Endothelial cell of umbilical vein (primary cell): ENCODE data around the gene ARL3. TPM values are rescaled to one million over a fixed set of nuclear protein-coding genes. Genes with fewer than 3 reads are reported as not detected.

ENCODE experiments used
- BruUV-seq: library from RNA; stranded (reverse); fragments of 400-500 nt; replicated peaks from 2 replicates; lab custom pipeline; 2021; lab: Mats Ljungman, UMichigan
- CTCF ChIA-PET: fragments of 300-600, 350-600 bp; sonication (Branson Sonifier 250); formaldehyde crosslinking; loops from one replicate; lab custom pipeline; 2021; ENCODE audit warnings: antibody characterized with exemption, inconsistent platforms; lab: Charles Lee
- POLR2A ChIA-PET: fragments of 300-600, 350-600 bp; sonication (Branson Sonifier 250); formaldehyde crosslinking; loops from one replicate; lab custom pipeline; 2021; ENCODE audit warnings: antibody characterized with exemption, inconsistent platforms; lab: Charles Lee
- DNase-seq: peaks from one replicate; pipeline ENCODE4 v3.0.0-alpha.2; 2011; ENCODE audit warnings: low read depth, low spot score
- FAIRE-seq: peaks from 2 replicates; lab custom pipeline; 2011; peaks lifted over from hg19 to GRCh38; lab: Jason Lieb, UNC
- H2AFZ ChIP-seq: 2 replicates; pipeline ENCODE4 v1.6.0; 2012; ENCODE audit warnings: low read depth, low read length, control low read depth, inconsistent platforms
- H3K27ac ChIP-seq: 2 replicates; pipeline ENCODE4 v1.5.1; 2011; ENCODE audit warnings: low read depth, mild to moderate bottlenecking, control low read depth, low read length, moderate library complexity; ENCODE audit not compliant: insufficient read depth
- H3K27me3 ChIP-seq, 2 experiments: 2 replicates each; pipeline versions ENCODE4 v1.6.0 to v1.6.1; 2011; ENCODE audit warnings: low read length in 2 of 2, mixed read lengths in 1 of 2; ENCODE audit not compliant: control insufficient read depth in 2 of 2, insufficient read depth in 2 of 2
- H3K36me3 ChIP-seq, 2 experiments: 2 replicates in 1 of 2; 3 replicates in 1 of 2; pipeline ENCODE4 v1.5.1; 2011; ENCODE audit warnings: low read length in 2 of 2, mild to moderate bottlenecking in 1 of 2, moderate library complexity in 1 of 2; ENCODE audit not compliant: control insufficient read depth in 2 of 2, insufficient read depth in 2 of 2; ENCODE audit errors: extremely low read depth in 1 of 2
- H3K4me1 ChIP-seq: 3 replicates; pipeline ENCODE4 v1.5.1; 2011; ENCODE audit warnings: mild to moderate bottlenecking, low read length; ENCODE audit not compliant: control insufficient read depth, insufficient read depth; ENCODE audit errors: extremely low read depth
- H3K4me2 ChIP-seq: 2 replicates; pipeline ENCODE4 v1.6.1; 2011; ENCODE audit warnings: low read length, control low read depth, mixed read lengths; ENCODE audit not compliant: insufficient read depth
- H3K4me3 ChIP-seq, 3 experiments: fragments of 200-600 bp in 1 of 3; sonication (generic), shearing (Covaris generic) in 1 of 3; replicated peaks in 1 of 3; 2 replicates each; pipeline ENCODE4 v1.5.1; 2011 to 2016; ENCODE audit warnings: control low read depth in 3 of 3, low read length in 3 of 3, mild to moderate bottlenecking in 2 of 3, inconsistent platforms in 1 of 3, low read depth in 1 of 3, moderate library complexity in 1 of 3; ENCODE audit not compliant: insufficient read depth in 1 of 3
- H3K79me2 ChIP-seq: 2 replicates; pipeline ENCODE4 v1.6.0; 2012; ENCODE audit warnings: low read length, inconsistent platforms; ENCODE audit not compliant: control insufficient read depth, insufficient read depth
- H3K9ac ChIP-seq: replicated peaks from 2 replicates; pipeline ENCODE3; 2011; ENCODE audit warnings: low read length, control low read depth; ENCODE audit not compliant: insufficient read depth; ENCODE audit errors: extremely low read depth
- H3K9me1 ChIP-seq: replicated peaks from 3 replicates; pipeline ENCODE4 v1.6.0; 2011; ENCODE audit warnings: mild to moderate bottlenecking, low read length; ENCODE audit not compliant: control insufficient read depth, insufficient read depth; ENCODE audit errors: extremely low read depth
- H3K9me3 ChIP-seq: replicated peaks from 2 replicates; pipeline ENCODE4 v1.5.1; 2012; ENCODE audit warnings: low read length, inconsistent platforms; ENCODE audit not compliant: control insufficient read depth, insufficient read depth
- H4K20me1 ChIP-seq: replicated peaks from 2 replicates; pipeline ENCODE3; 2011; ENCODE audit warnings: mild to moderate bottlenecking, low read length; ENCODE audit not compliant: control insufficient read depth, insufficient read depth; ENCODE audit errors: extremely low read depth
- EZH2 ChIP-seq: IDR thresholded peaks from 2 replicates; pipeline ENCODE4 v1.6.1; 2012; ENCODE audit warnings: borderline replicate concordance, low read depth, mild to moderate bottlenecking, moderate library complexity, low read length, inconsistent platforms; ENCODE audit not compliant: severe bottlenecking
- FOS ChIP-seq: IDR thresholded peaks from 2 replicates; pipeline ENCODE4 v1.6.1; 2011; ENCODE audit warnings: mild to moderate bottlenecking, low read length, moderate library complexity, borderline replicate concordance; ENCODE audit not compliant: insufficient read depth
- GATA2 ChIP-seq: IDR thresholded peaks from 2 replicates; pipeline ENCODE4 v1.7.0; 2011; ENCODE audit warnings: low read depth, mild to moderate bottlenecking, moderate library complexity, mixed read lengths, low read length; ENCODE audit not compliant: insufficient read length, insufficient read depth
- JUN ChIP-seq: IDR thresholded peaks from 2 replicates; pipeline ENCODE4 v1.6.1; 2011; ENCODE audit warnings: borderline replicate concordance, low read depth; ENCODE audit not compliant: insufficient read length, insufficient read depth
- MYC ChIP-seq: IDR thresholded peaks from one replicate; pipeline ENCODE4 v1.6.1; 2011; ENCODE audit warnings: mild to moderate bottlenecking, low read depth, low read length
- POLR2A ChIP-seq: IDR thresholded peaks from 2 replicates; pipeline ENCODE4 v1.6.1; 2012; ENCODE audit warnings: low read depth, mild to moderate bottlenecking, control low read depth, low read length
- POLR2AphosphoS5 ChIP-seq: IDR thresholded peaks from 2 replicates; pipeline ENCODE4 v1.6.1; 2012; ENCODE audit warnings: low read depth, mild to moderate bottlenecking, control low read depth, low read length, moderate library complexity; ENCODE audit not compliant: insufficient read depth
- dilution Hi-C: fragments of 300-500 bp; cut with MboI; formaldehyde crosslinking; loops from one replicate; pipeline ENCODE4 v1.15.0; 2019; ENCODE audit warnings: low sequenced_read_pairs; ENCODE audit not compliant: extremely low pct_ligation_motif_present
- intact Hi-C: fragments of 100-400 bp; cut with micrococcal nuclease; formaldehyde crosslinking; loops from one replicate; pipeline ENCODE4 v1.10.0; 2022
- polyA plus RNA-seq, 4 experiments: library from polyadenylated mRNA; depleted of rRNA in 3 of 4; stranded (reverse) in 3 of 4; unstranded in 1 of 4; fragments of >200 nt; gene quantifications; 2 replicates each; pipeline versions ENCODE4 v1.2.1 to v1.2.3, GENCODE V29; 2011 to 2012; ENCODE audit warnings: missing spikeins in 1 of 4
- total RNA-seq: library from RNA; stranded (reverse); gene quantifications from 2 replicates; pipeline ENCODE4 v1.2.3, GENCODE V29; 2021
- TF ChIP-seq, protein P1 (sequence below), 2 donors: IDR thresholded peaks; 1 replicate in 1 of 2; 2 replicates in 1 of 2; pipeline ENCODE4 v1.5.1; 2011; ENCODE audit warnings: low read length in 2 of 2, mild to moderate bottlenecking in 2 of 2, moderate library complexity in 2 of 2, control low read depth in 1 of 2, inconsistent platforms in 1 of 2, low read depth in 1 of 2; ENCODE audit not compliant: insufficient read depth in 1 of 2; ENCODE audit errors: extremely low read depth in 1 of 2
- TF ChIP-seq, protein P2 (sequence below): IDR thresholded peaks from 2 replicates; pipeline ENCODE4 v1.6.1; 2011; ENCODE audit not compliant: insufficient read depth, insufficient read length

ARL3 gene
- total and polyA plus RNA-seq, 2 donors (not counting 3 experiments of a cell fraction or from before 2014, with no cell fraction given) = 6.6 to 11.0 TPM

DNA sequence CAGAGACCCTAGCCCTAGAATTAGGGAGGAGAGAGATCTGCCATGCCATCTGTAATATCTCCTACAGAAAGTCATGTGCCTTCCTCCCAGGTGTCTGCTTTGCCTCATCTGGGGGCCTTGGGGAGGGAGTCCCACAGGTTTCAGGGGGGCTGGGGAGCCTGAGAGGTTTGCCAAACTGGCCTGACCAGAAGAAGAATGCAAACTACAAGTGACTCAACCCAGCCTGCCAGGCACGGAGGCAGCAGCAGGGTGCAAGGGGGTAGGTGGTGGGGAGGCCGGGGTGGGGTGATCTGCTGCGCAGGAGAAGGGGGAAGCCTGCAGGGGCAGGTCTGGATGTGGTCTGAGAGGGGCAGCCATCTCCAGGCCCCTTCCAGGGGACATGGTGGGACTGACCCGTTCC, 79.5 kb downstream of the ARL3 start:
- BruUV-seq = no TSS peak
- H3K9ac ChIP-seq = no peak overlapping the region
- FAIRE-seq (no peak), DNase-seq (no peak)
- H3K27ac ChIP-seq = peak overlapping the region; percentile 97
- peaks cover 52% of the 10 kb centered on the region for H3K4me1 ChIP-seq
- no peaks in the 10 kb centered on the region for H4K20me1 ChIP-seq
- peaks cover 0 to 1% of the 10 kb centered on the region in 2 experiments for H3K36me3 ChIP-seq
- intact Hi-C loops (no loop called here), dilution Hi-C loops (no loop called here)
- H3K27me3 ChIP-seq = no peaks in the 10 kb centered on the region
- no peak overlapping the region for H2AFZ ChIP-seq
- no peak overlapping the region for H3K4me2 ChIP-seq
- no peak for TF ChIP-seq GATA2
- TF ChIP-seq JUN = no peak
- TF ChIP-seq FOS = no peak
- TF ChIP-seq MYC = no peak
- no peak for TF ChIP-seq POLR2A
- TF ChIP-seq POLR2AphosphoS5 = no peak
- no peaks in the 10 kb centered on the region for H3K9me3 ChIP-seq
- no peak overlapping the region for H3K4me3 ChIP-seq
- H3K79me2 ChIP-seq = no peaks in the 10 kb centered on the region
- POLR2A ChIA-PET = no interaction called here
- no peaks in the 10 kb centered on the region for H3K9me1 ChIP-seq
- CTCF ChIA-PET = interaction anchor here (1.4 kb wide), 2 partner anchors 8 to 10 kb away, joined by 4 read pairs; partner anchors contain the start of gene TRIM8

DNA sequence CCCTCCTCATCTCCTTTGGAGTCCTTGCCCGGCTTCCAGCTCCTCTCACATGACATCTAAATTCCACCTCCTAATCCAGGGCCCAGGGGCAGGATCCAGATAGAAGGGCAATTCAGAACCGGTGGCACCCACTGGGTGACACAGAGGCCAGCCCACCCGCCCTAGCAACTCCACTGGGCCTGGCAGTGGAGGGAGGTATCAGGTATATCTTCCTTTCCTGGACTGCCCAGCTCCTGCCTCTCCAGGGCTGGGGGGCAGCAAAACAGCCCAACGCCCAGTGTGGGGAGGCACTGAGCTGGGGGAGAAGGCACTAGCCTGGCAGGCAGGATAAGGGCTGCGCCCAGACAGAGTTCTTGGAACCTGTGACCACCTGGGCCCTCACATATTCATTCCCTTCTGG, 80.3 kb downstream of the ARL3 start:
- no peak overlapping the region for H3K4me3 ChIP-seq

More for the DNA sequence above, 80.3 kb downstream of the ARL3 start:
- DNase-seq (no peak), FAIRE-seq (no peak)
- no peaks in the 10 kb centered on the region for H3K27me3 ChIP-seq
- H3K4me2 ChIP-seq = peak overlapping the region; percentile 80
- no peak overlapping the region for H2AFZ ChIP-seq
- H3K9ac ChIP-seq = peak overlapping the region; percentile 81
- ChIA-PET POLR2A (interaction anchor here (0.6 to 1.4 kb wide), 2 partner anchors 13 to 38 kb away, joined by 3 to 4 read pairs; no protein-coding TSS in a partner anchor), CTCF (interaction anchor here (1.7 to 3.1 kb wide), 2 partner anchors 35 to 38 kb away, joined by 6 to 13 read pairs; no protein-coding TSS in a partner anchor)
- H3K36me3 ChIP-seq = peaks cover 0 to 1% of the 10 kb centered on the region in 2 experiments
- H3K4me1 ChIP-seq = peaks cover 60% of the 10 kb centered on the region
- peak overlapping the region; percentile 97 for H3K27ac ChIP-seq
- H3K79me2 ChIP-seq = no peaks in the 10 kb centered on the region
- TSS peak; percentile 15 for BruUV-seq
- no peaks in the 10 kb centered on the region for H3K9me1 ChIP-seq
- TF ChIP-seq, protein P1, sequence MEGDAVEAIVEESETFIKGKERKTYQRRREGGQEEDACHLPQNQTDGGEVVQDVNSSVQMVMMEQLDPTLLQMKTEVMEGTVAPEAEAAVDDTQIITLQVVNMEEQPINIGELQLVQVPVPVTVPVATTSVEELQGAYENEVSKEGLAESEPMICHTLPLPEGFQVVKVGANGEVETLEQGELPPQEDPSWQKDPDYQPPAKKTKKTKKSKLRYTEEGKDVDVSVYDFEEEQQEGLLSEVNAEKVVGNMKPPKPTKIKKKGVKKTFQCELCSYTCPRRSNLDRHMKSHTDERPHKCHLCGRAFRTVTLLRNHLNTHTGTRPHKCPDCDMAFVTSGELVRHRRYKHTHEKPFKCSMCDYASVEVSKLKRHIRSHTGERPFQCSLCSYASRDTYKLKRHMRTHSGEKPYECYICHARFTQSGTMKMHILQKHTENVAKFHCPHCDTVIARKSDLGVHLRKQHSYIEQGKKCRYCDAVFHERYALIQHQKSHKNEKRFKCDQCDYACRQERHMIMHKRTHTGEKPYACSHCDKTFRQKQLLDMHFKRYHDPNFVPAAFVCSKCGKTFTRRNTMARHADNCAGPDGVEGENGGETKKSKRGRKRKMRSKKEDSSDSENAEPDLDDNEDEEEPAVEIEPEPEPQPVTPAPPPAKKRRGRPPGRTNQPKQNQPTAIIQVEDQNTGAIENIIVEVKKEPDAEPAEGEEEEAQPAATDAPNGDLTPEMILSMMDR (IDR thresholded peaks at IDR 0.05; ENCODE audit: extremely low read depth in 1 of 2, insufficient read depth in 1 of 2, low read depth in 1 of 2, low read length in 2 of 2) = no peak
- TF ChIP-seq EZH2 = no peak
- TF ChIP-seq, protein P2, sequence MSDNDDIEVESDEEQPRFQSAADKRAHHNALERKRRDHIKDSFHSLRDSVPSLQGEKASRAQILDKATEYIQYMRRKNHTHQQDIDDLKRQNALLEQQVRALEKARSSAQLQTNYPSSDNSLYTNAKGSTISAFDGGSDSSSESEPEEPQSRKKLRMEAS = no peak
- no peak for TF ChIP-seq MYC
- TF ChIP-seq GATA2 = no peak
- no peak for TF ChIP-seq JUN
- no peak for TF ChIP-seq POLR2AphosphoS5
- TF ChIP-seq POLR2A = no peak
- TF ChIP-seq FOS = no peak
- intact Hi-C loops (loop anchor here (1.0 kb wide), 2 partner anchors 8 to 35 kb away; no protein-coding TSS in a partner anchor), dilution Hi-C loops (no loop called here)
- H3K9me3 ChIP-seq = no peaks in the 10 kb centered on the region
- H4K20me1 ChIP-seq = no peaks in the 10 kb centered on the region
